GM21576 (cell line): ENCODE data around the gene B3GNT8.
A peak's percentile ranks its signal among the peaks of the same experiment; 100 is the strongest.
"Not testable (repeated sequence)": the region's sequence is repeated elsewhere in the genome, so short reads cannot be mapped to it uniquely, and the experiment has no call there.

Source experiments
- ATAC-seq: cut with Tn5 transposase; IDR thresholded peaks from one replicate; pipeline ENCODE4 v1.9.1; 2021; ENCODE audit warnings: mild to moderate bottlenecking, moderate library complexity; ENCODE audit not compliant: unreplicated experiment

The B3GNT8 gene

DNA sequence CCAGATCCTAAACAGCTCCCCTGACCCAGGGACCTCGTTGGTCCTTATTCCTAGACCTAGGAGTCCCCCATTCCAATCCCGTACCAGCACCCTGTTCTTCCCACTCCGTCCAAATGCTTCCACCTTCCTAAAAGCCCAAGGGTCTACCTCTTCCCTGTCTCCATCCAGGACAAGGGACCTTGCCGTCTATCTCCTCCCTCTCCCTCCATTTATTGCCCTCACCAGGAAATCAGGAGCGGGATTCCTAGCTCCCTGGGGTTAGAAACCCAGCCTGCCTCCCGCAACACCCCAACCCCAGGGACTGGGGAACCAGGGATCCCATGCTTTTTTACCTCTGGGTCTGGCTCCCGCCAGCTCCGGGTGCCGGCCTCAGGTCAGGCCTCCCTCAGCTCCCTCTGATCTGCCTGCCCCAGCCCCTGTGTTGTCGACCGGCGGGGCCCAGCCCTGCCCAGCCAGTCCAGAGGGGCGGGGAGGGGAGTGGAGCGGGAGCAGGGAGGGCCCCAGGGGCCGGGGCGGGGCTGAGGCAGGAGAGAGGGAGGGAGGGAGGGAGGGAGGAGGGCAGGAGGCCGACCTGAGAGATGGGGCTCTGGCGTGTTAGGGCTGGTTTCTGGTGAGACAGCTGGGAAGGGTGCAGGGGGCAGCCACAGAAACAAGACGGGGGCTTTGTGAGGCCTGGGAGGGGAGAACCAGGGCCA is at the start of gene B3GNT8:
Gene B3GNT8, minus strand, starts transcription at position 423 of the 695 bp plus-strand sequence. CDS start 596 bp downstream, outside the sequence.
- no peak for ATAC-seq

GRCh38 chr19:41476583-41476982 is 49.4 kb upstream of the B3GNT8 start:
- ATAC-seq: no peak

GRCh38 chr19:41463257-41464256 is 36.4 kb upstream of the B3GNT8 start:
- ATAC-seq: not testable (repeated sequence)

GRCh38 chr19:41462497-41462896 is 35.3 kb upstream of the B3GNT8 start:
- no peak for ATAC-seq

GRCh38 chr19:41457241-41457640 is 30.1 kb upstream of the B3GNT8 start:
- peak; percentile 58 for ATAC-seq

DNA sequence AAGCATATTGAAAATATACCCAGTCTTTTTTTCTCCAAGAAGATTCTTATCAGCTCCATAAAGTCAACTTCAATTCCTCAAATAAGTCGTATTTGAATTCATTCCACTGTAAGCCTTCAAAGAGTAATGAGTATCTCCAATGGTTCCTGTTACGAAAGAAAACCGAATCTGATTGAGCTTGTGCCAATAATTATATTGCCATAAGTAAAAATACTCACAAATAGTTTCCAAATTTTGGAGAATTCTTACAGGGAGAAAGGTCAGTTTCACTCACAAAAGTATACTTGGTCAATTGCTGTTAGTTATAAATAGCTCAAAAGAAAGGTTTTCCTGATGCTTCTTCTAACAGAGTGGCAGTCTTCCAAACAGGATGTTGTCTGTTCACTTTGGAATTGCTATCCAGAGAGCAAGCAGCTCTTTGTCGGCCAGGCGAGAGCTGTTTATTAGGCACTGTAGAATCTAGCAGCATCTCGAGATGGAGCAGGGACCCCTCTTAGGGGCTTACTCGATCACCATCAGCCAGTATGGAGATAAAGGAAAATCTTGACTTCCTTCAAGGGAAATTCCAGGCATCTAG is 29.3 kb upstream of the B3GNT8 start:
- no peak for ATAC-seq

- no peak for ATAC-seq
These were observed 28.8 kb upstream of the B3GNT8 start for GRCh38 chr19:41455936-41456335.

GRCh38 chr19:41452584-41453275 is 25.6 kb upstream of the B3GNT8 start:
- no peak for ATAC-seq

DNA sequence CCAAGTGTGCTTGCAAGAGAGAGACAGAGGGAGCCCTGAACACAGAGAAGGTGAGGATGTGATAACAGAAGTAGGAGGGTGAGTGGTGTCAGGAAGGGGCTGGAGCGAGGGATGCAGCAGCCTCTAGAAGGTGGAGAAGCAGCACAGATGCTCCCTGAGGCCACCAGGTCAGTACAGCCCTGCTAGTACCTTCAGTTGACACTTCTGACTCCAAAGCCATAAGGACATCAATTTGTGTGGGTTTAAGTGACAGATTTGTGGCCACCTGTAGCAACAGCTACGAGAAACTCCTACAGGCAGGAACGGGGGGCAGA is 22.6 kb upstream of the B3GNT8 start:
- ATAC-seq: no peak

DNA sequence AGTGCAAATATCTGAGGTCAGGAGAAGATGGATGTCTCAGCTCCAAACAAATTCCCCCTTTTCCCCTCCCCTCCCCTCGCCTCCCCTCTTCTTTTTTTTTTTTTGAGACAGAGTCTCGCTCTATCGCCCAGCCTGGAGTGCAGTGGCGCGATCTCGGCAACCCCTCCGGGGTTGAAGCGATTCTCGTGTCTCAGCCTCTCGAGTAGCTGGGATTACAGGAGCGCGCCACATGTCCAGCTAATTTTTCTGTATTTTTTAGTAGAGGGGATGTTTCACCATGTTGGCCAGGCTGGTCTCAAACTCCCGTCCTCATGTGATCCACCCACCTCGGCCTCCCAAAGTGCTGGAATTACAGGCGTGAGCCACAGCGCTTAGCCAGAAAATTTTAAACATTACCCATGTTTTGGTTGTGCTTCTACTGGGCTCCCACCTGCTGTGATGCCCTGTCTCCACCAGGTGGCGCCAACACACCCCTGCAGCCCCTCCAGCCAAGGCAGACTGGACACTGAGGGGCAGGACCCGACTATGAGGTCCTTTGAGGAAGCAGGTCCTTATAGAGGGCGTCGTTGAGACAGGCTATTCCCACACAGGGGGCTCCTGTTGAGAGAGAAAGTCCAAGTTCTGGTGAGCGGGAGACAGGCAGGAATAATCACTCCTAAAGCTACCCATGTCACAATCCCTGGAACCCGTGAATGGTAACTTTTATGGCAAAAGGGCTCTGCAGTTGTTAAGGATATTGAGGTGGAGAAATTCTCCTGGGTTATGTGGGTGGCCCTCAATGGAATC is 22.1 kb upstream of the B3GNT8 start:
- no peak for ATAC-seq

- no peak for ATAC-seq
These were observed 20.7 kb upstream of the B3GNT8 start for GRCh38 chr19:41447732-41448332.

GRCh38 chr19:41445575-41445974 is 18.4 kb upstream of the B3GNT8 start:
- ATAC-seq: no peak

- ATAC-seq: no peak
These were observed 16.8 kb upstream of the B3GNT8 start for GRCh38 chr19:41443813-41444455.

GRCh38 chr19:41442473-41443355 is 15.5 kb upstream of the B3GNT8 start, which contains the start of gene ERICH4:
ERICH4 (plus strand) TSS chr19:41443156; CDS start chr19:41443170, 14 bp downstream.
- ATAC-seq: no peak

- ATAC-seq: no peak
These were observed 14.3 kb upstream of the B3GNT8 start for GRCh38 chr19:41441321-41441945.

GRCh38 chr19:41439441-41440222 is 12.5 kb upstream of the B3GNT8 start, which contains the start of gene DMAC2:
DMAC2 (minus strand) TSS chr19:41439912; CDS start chr19:41439899, 13 bp downstream.
- ATAC-seq: peak; percentile 80
